Measurements from ENCODE around the gene FGFR3. TPM values are rescaled to one million over a fixed set of nuclear protein-coding genes. Genes with fewer than 3 reads are reported as not detected.

Gene FGFR3
- polyA plus RNA-seq, 1 of the 3 experiments (the other 2 are of a cell fraction): 1.1 TPM

DNA sequence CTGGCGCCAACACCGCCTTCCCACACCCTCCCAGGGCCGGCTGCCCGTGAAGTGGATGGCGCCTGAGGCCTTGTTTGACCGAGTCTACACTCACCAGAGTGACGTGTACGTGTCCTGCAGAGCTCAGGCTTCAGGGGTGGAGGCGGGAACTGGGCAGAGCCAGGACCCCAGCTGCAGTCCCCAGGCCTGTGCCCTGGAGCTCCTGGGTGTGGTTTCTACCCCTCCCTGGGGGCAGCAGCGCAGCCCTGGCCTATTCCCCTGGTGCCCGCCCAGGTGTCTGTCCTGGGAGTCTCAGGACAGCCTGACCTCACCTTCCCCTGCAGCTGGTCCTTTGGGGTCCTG is 13.1 kb downstream of the FGFR3 start:
- H3K27ac ChIP-seq (ENCODE audit: low read depth in 2 of 2, low read length in 1 of 2): no peak overlapping the region
- H4K20me1 ChIP-seq (ENCODE audit: insufficient read depth): no peaks in the 10 kb centered on the region
- H3F3A ChIP-seq (replicated peaks; ENCODE audit: insufficient read depth): peaks cover 3% of the 10 kb centered on the region
- TF ChIP-seq FOSL2 (IDR thresholded peaks at IDR 0.05; ENCODE audit: borderline replicate concordance, low read depth) (no peak), YY1 (IDR thresholded peaks at IDR 0.05; ENCODE audit: low read depth) (no peak), FOXM1 (IDR thresholded peaks at IDR 0.05; ENCODE audit: low read depth) (no peak), REST (IDR thresholded peaks at IDR 0.05; ENCODE audit: low read depth, low read length) (no peak), GATA2 (CRISPR knock-in tag; IDR thresholded peaks at IDR 0.05) (no peak), RCOR1 (IDR thresholded peaks at IDR 0.05; ENCODE audit: low read length) (no peak), ELF1 (IDR thresholded peaks at IDR 0.05) (no peak), TEAD4 (IDR thresholded peaks at IDR 0.05; ENCODE audit: borderline replicate concordance, insufficient read depth) (no peak), USF1 (IDR thresholded peaks at IDR 0.05; ENCODE audit: borderline replicate concordance, low read depth) (no peak), FOXJ3 (CRISPR knock-in tag; IDR thresholded peaks at IDR 0.05) (no peak), NRF1 (IDR thresholded peaks at IDR 0.05; ENCODE audit: low read depth, low read length) (no peak), SIN3A (IDR thresholded peaks at IDR 0.05; ENCODE audit: borderline replicate concordance, low read depth, low read length) (no peak), MXI1 (IDR thresholded peaks at IDR 0.05; ENCODE audit: low read depth, low read length) (no peak)
- TF ChIP-seq, protein P1, sequence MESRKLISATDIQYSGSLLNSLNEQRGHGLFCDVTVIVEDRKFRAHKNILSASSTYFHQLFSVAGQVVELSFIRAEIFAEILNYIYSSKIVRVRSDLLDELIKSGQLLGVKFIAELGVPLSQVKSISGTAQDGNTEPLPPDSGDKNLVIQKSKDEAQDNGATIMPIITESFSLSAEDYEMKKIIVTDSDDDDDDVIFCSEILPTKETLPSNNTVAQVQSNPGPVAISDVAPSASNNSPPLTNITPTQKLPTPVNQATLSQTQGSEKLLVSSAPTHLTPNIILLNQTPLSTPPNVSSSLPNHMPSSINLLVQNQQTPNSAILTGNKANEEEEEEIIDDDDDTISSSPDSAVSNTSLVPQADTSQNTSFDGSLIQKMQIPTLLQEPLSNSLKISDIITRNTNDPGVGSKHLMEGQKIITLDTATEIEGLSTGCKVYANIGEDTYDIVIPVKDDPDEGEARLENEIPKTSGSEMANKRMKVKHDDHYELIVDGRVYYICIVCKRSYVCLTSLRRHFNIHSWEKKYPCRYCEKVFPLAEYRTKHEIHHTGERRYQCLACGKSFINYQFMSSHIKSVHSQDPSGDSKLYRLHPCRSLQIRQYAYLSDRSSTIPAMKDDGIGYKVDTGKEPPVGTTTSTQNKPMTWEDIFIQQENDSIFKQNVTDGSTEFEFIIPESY (IDR thresholded peaks at IDR 0.05; ENCODE audit: borderline replicate concordance, low read depth): no peak
- TF ChIP-seq, protein P2, sequence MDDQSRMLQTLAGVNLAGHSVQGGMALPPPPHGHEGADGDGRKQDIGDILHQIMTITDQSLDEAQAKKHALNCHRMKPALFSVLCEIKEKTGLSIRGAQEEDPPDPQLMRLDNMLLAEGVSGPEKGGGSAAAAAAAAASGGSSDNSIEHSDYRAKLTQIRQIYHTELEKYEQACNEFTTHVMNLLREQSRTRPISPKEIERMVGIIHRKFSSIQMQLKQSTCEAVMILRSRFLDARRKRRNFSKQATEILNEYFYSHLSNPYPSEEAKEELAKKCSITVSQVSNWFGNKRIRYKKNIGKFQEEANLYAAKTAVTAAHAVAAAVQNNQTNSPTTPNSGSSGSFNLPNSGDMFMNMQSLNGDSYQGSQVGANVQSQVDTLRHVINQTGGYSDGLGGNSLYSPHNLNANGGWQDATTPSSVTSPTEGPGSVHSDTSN (IDR thresholded peaks at IDR 0.05): no peak
- no peaks in the 10 kb centered on the region for H3K9me3 ChIP-seq
- no peaks in the 10 kb centered on the region for H3K79me2 ChIP-seq (ENCODE audit: insufficient read depth)
- no peak overlapping the region for H3K9ac ChIP-seq
- no peaks in the 10 kb centered on the region for H3K9me2 ChIP-seq
- H3K4me2 ChIP-seq: no peak overlapping the region
- H3K4me3 ChIP-seq (ENCODE audit: low read depth in 2 of 2, low read length in 1 of 2): no peak overlapping the region
- ChIA-PET CTCF (interaction anchor here (1.1 to 11.2 kb wide), 4 partner anchors 50 to 94 kb away, joined by 3 to 166 read pairs (median 63); no protein-coding TSS in a partner anchor), POLR2A (no interaction called here)
- 70% methylated on average over 2 of the region's 11 CpGs for WGBS (ENCODE audit: low lambda C conversion rate)
- DNase-seq: no peak
- no peaks in the 10 kb centered on the region for H3K36me3 ChIP-seq (replicated peaks in 1 of 2; ENCODE audit: control insufficient read depth in 1 of 2, insufficient read depth in 2 of 2, low read length in 1 of 2)
- H3K27me3 ChIP-seq (ENCODE audit: insufficient read depth): no peaks in the 10 kb centered on the region
- no peak overlapping the region for H2AFZ ChIP-seq (ENCODE audit: low read depth)
- peaks cover 0 to 3% of the 10 kb centered on the region in 2 experiments; a peak in 1 of 4 replicates for H3K4me1 ChIP-seq (ENCODE audit: control insufficient read depth in 1 of 2, insufficient read depth in 2 of 2, low read depth in 1 of 2, low read length in 1 of 2)

Measured in SK-N-SH (cell line).